DND-41 (cell line): ENCODE results near the gene MYD88.

Source experiments
- CTCF ChIP-seq: IDR thresholded peaks from 2 replicates; pipeline ENCODE4 v1.5.1; 2012; ENCODE audit warnings: borderline replicate concordance, low read length, moderate library complexity, mild to moderate bottlenecking; ENCODE audit not compliant: poor library complexity, severe bottlenecking; ENCODE audit errors: extremely low read depth
- EZH2 ChIP-seq: IDR thresholded peaks from 3 replicates; pipeline ENCODE4 v1.6.1; 2012; ENCODE audit warnings: borderline replicate concordance, low read depth, mild to moderate bottlenecking, moderate library complexity, low read length, inconsistent platforms; ENCODE audit not compliant: severe bottlenecking

GRCh38 chr3:38133557-38134405 is 4.7 kb upstream of the MYD88 start:
- TF ChIP-seq CTCF (no peak), EZH2 (no peak)
